ENCODE data around the gene MERTK. TPM values are rescaled to one million over a fixed set of nuclear protein-coding genes. Genes with fewer than 3 reads are reported as not detected.
A peak's percentile ranks its signal among the peaks of the same experiment; 100 is the strongest.

MERTK gene
- total and polyA plus RNA-seq, 3 donors from 2014 or later = 28.9 to 74.2 (median 73.8) TPM

GRCh38 chr2:111897630-111897923 is 830 bp upstream of the MERTK start:
- Histone ChIP-seq H3K27ac (peak overlapping the region; percentile 90 to 93), H3K4me3 (peak overlapping the region; percentile 89 to 97), H3K27me3 (no peaks in the 10 kb centered on the region), H3K36me3 (ENCODE audit: low read depth, missing control alignments) (no peaks in the 10 kb centered on the region), H3K9me3 (no peaks in the 10 kb centered on the region), H3K4me1 (peaks cover 30% of the 10 kb centered on the region)
- no peak for DNase-seq
- 3 to 4% methylated on average over 7 of the region's 7 CpGs for WGBS, 2 donors
- intact Hi-C loops (cut with DNase I; ENCODE audit: low total_unique reads) = no loop called here
- TF ChIP-seq POLR2A (IDR thresholded peaks at IDR 0.05) (no peak), CTCF (IDR thresholded peaks at IDR 0.05) (no peak)

- TF ChIP-seq CTCF (IDR thresholded peaks at IDR 0.05) (no peak), POLR2A (IDR thresholded peaks at IDR 0.05) (no peak)
- Histone ChIP-seq H3K36me3 (ENCODE audit: low read depth, missing control alignments) (no peaks in the 10 kb centered on the region), H3K4me3 (peak overlapping the region; percentile 89 to 97), H3K27me3 (no peaks in the 10 kb centered on the region), H3K27ac (peak overlapping the region; percentile 90 to 93), H3K9me3 (no peaks in the 10 kb centered on the region), H3K4me1 (peaks cover 30% of the 10 kb centered on the region)
- intact Hi-C loops (cut with DNase I; ENCODE audit: low total_unique reads) = no loop called here
- peak; percentile 44 for DNase-seq
- WGBS, 2 donors = 0 to 1% methylated on average over 15 to 46 of the region's 70 CpGs
Observed at GRCh38 chr2:111898703-111899514, 502 bp downstream of the MERTK start.

- intact Hi-C loops (cut with DNase I; ENCODE audit: low total_unique reads) = no loop called here
- Histone ChIP-seq H3K4me3 (peak overlapping the region in 1 of 2 donors; percentile 97), H3K27me3 (no peaks in the 10 kb centered on the region), H3K9me3 (no peaks in the 10 kb centered on the region), H3K36me3 (ENCODE audit: low read depth, missing control alignments) (no peaks in the 10 kb centered on the region), H3K4me1 (peaks cover 36% of the 10 kb centered on the region), H3K27ac (peak overlapping the region; percentile 2 to 93)
- DNase-seq = peak; percentile 55
- no peak for TF ChIP-seq POLR2A (IDR thresholded peaks at IDR 0.05)
- peak in 2 of 3 experiments; percentile 12 to 39 for TF ChIP-seq CTCF (IDR thresholded peaks at IDR 0.05)
- WGBS, 2 donors = 25 to 26% methylated on average over 3 of the region's 3 CpGs
Observed at GRCh38 chr2:111900859-111901258, 2.5 kb downstream of the MERTK start.

GRCh38 chr2:111903516-111903915 is 5.1 kb downstream of the MERTK start:
- Histone ChIP-seq H3K27ac (no peak overlapping the region), H3K9me3 (no peaks in the 10 kb centered on the region), H3K4me1 (peaks cover 44% of the 10 kb centered on the region), H3K36me3 (ENCODE audit: low read depth, missing control alignments) (no peaks in the 10 kb centered on the region), H3K4me3 (no peak overlapping the region), H3K27me3 (no peaks in the 10 kb centered on the region)
- DNase-seq = no peak
- 63 to 78% methylated on average over 3 of the region's 3 CpGs for whole genome bisulfite sequencing, 2 donors
- intact Hi-C loops (cut with DNase I; ENCODE audit: low total_unique reads) = no loop called here
- no peak for TF ChIP-seq POLR2A (IDR thresholded peaks at IDR 0.05)
- no peak for TF ChIP-seq CTCF (IDR thresholded peaks at IDR 0.05)

- H3K4me3 ChIP-seq = no peak overlapping the region
- 84 to 92% methylated on average over 5 of the region's 5 CpGs for WGBS, 2 donors
- H3K9me3 ChIP-seq = no peaks in the 10 kb centered on the region
- intact Hi-C loops (cut with DNase I; ENCODE audit: low total_unique reads) = no loop called here
- TF ChIP-seq POLR2A (IDR thresholded peaks at IDR 0.05) (no peak), CTCF (IDR thresholded peaks at IDR 0.05) (no peak)
- peaks cover 48% of the 10 kb centered on the region for H3K4me1 ChIP-seq
- H3K27ac ChIP-seq = no peak overlapping the region
- H3K36me3 ChIP-seq (ENCODE audit: low read depth, missing control alignments) = no peaks in the 10 kb centered on the region
- DNase-seq = no peak
- H3K27me3 ChIP-seq = no peaks in the 10 kb centered on the region
Observed at GRCh38 chr2:111903930-111904439, 5.6 kb downstream of the MERTK start.
